HK-2 (cell line): ENCODE data around the gene EIF3L.

Experiments used
- DNase-seq: peaks from one replicate; pipeline ENCODE4 v3.0.0-alpha.2; 2018; ENCODE audit not compliant: unreplicated experiment

The EIF3L gene

GRCh38 chr22:37905534-37906363 lies 56.5 kb downstream of the EIF3L start, which contains the start of gene MICALL1:
MICALL1 (plus strand) TSS chr22:37906297; CDS start chr22:37906423, 126 bp downstream.
- peak; percentile 80 for DNase-seq

GRCh38 chr22:37906364-37907008 lies 57.3 kb downstream of the EIF3L start:
- DNase-seq, result no peak

DNA sequence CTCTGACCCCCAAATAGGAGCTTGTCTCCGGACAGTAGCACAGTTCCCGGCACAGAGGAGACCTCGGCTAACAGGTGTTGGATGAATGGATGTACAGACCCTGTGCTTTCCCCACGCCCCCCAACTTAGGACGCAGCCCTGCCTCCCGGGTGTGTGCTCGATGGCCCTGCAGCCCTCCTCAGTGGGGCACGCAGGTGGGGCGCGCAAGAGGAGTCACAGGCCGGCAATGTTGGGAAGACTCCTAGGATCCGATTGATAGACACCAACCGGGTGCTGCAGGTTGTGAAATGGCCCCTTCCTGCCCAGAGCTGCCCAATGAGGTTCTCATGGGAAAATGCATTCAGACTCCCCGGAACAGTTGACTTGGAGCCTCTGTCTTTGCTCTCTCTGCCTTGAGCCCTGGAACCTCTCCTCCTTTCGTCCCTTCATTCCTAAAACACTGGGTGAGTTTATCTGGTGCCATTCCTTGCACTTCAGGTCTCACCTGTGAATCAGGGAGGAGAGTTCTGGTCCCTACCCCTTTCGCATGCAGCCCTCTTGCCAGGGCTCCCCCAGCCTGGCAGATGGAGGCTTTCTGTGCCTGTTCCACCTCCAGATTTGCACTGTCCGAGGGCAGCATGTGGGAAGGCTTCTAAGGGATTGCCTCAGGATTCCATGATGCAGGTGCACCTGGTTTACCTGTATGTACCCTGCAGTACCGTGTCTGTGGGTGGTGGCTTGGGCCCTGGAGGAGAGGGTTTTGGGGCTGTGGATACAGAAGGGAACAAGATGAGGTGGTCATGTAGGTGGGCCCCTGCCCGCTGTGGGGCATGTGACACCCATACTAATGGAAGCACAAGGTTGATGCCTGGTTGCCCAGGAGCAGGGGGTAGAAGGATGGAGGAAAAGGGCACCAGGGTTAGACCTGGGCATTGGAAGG lies 58.1 kb downstream of the EIF3L start:
- DNase-seq, result no peak

- no peak for DNase-seq
Measured at GRCh38 chr22:37909766-37910165, 60.5 kb downstream of the EIF3L start.

GRCh38 chr22:37910890-37911672 lies 61.9 kb downstream of the EIF3L start:
- DNase-seq, result no peak

DNA sequence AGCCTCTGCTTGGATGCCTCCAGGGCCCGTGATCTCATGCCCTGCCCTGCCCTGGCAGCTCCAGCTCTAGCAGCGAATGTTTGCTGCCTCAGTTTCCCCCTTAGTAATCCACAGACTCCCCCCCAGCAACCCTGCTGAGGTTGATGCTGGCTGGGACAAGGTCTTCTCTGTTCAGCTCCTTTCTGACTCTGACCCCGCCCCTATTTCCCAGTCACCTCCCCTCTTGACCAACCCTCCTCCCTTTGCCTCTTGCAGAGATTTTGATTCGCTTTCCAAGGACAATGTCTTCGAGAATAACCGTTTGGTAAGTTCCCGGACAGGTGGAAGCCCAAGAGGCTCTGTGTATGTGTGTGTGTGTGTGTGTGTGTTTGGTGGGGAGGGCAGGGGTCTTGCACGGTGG lies 62.5 kb downstream of the EIF3L start:
- no peak for DNase-seq

- no peak for DNase-seq
Measured at GRCh38 chr22:37912171-37912570, 63.0 kb downstream of the EIF3L start.

- DNase-seq, result no peak
Measured at GRCh38 chr22:37913233-37913721, 64.1 kb downstream of the EIF3L start.

DNA sequence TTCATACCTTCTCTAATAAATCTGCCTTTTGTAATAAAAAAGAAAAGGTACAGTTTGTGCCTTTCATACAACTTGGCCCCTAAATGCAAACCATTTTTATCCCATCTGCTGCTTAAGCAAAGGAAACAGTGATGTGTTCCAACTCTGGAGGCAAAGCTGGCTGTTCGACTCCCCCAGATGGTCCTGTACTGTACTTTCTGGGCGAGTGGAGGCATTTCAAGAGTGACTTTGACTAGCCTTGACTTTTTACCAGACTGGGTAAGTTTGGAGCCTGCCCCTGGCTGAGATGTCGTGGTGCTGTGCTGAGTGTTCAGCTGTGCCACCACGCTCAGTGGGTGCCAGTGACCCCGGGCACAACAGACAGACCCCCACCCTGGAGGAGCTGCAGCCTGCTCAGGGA lies 67.1 kb downstream of the EIF3L start:
- no peak for DNase-seq

DNA sequence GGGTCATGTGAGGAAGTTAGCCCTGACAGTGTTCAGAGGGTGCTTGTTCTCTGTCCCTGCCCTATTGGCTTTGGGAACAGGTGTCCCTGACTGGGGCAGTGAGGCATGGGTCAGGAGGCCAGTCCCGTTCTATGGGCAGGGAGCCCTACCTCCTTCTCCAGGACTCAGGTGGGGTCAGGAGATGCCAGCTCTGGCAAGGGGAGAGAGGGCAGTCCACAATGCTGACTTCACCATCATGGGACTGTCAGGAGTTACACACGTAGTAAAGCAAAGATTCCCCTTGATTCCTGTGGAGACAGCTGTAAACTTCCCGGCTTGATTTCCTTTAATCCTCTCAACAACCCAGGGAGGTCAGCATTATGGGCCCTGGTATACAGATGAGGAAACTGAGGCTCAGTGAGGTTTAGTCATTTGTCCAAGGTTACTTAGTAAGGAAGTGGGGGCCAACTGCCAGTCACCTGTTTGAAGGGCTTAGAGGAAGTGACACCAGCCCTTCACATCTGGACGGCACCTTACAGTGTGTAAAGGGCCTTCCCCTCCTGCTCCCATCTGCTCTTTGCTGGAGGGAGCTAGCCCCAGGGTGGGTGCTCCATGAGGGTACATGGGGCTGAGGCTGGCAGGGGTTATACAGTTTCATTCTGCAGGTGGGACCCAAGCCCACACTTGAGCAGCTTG lies 68.8 kb downstream of the EIF3L start:
- DNase-seq, result no peak

- DNase-seq, result no peak
Measured at GRCh38 chr22:37918580-37919270, 69.5 kb downstream of the EIF3L start.

GRCh38 chr22:37920126-37920525 lies 70.9 kb downstream of the EIF3L start:
- no peak for DNase-seq

DNA sequence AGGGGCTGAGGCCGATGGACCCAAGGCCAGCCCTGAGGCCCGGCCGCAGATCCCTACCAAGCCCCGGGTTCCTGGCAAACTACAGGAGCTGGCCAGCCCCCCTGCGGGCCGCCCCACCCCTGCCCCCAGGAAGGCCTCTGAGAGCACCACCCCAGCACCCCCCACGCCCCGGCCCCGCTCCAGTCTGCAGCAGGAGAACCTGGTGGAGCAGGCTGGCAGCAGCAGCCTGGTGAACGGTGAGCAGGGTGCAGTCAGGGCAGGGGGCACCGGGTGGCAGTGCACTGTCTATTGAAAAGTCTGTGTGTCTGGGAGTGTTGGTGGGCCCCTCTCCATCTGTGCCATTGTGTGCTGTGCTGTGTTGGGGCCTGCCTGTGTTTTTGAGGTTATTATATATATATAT lies 73.0 kb downstream of the EIF3L start:
- DNase-seq, result no peak

DNA sequence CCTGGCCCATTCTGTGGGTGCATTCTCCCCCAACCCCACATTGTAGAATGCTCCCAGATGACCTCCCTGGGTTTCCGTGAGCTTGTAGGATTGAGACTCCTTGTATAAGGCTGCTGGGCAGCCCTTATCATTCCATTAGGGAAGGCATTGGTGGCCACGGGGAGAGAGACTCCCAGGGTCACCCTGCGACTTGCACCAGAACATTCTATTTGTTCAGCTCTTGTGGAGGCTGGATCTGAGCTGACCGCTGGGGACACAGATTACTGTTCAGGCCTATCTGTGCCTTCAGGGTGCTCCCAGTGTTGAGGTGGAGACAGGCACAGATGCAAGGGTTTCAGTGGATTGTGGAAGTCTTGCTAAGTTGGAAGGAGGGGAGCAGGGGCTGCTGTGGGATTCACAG lies 74.7 kb downstream of the EIF3L start:
- DNase-seq, result no peak

- DNase-seq, result no peak
Measured at GRCh38 chr22:37924386-37925065, 75.3 kb downstream of the EIF3L start.

GRCh38 chr22:37925330-37925729 lies 76.1 kb downstream of the EIF3L start:
- DNase-seq, result no peak

- no peak for DNase-seq
Measured at GRCh38 chr22:37925767-37926166, 76.5 kb downstream of the EIF3L start.

- no peak for DNase-seq
Measured at GRCh38 chr22:37926358-37926757, 77.1 kb downstream of the EIF3L start.
